H1 (cell line): ENCODE data around the gene OSTF1. TPM values are rescaled to one million over a fixed set of nuclear protein-coding genes. Genes with fewer than 3 reads are reported as not detected.

Experiments used
- CTCF ChIA-PET: fragments of 300-600 bp; sonication (Branson Sonifier 250); formaldehyde crosslinking; loops from one replicate; lab custom pipeline; 2021; ENCODE audit not compliant: partially characterized antibody; lab: Charles Lee
- POLR2A ChIA-PET: fragments of 300-600 bp; sonication (Branson Sonifier 250); formaldehyde crosslinking; loops from one replicate; lab custom pipeline; 2021; ENCODE audit warnings: inconsistent platforms; ENCODE audit not compliant: partially characterized antibody; lab: Charles Lee
- DNase-seq, 2 experiments: peaks; one replicate each; pipeline versions ENCODE4 v3.0.0 to v3.0.0-alpha.2; 2010 to 2022; ENCODE audit warnings: low spot score in 2 of 2, low read depth in 1 of 2, mixed read lengths in 1 of 2
- FAIRE-seq: peaks from 2 replicates; lab custom pipeline; 2011; peaks lifted over from hg19 to GRCh38; lab: Jason Lieb, UNC
- H2AFZ ChIP-seq: 2 replicates; pipeline ENCODE4 v1.8.1; 2012; ENCODE audit warnings: low read length, inconsistent platforms
- H2AK5ac ChIP-seq: 2 replicates; pipeline ENCODE4 v1.6.1; 2013; ENCODE audit warnings: low read depth, low read length
- H2BK120ac ChIP-seq: replicated peaks from 2 replicates; pipeline ENCODE3; 2013; ENCODE audit warnings: low read depth, low read length, inconsistent platforms
- H2BK12ac ChIP-seq: 2 replicates; pipeline ENCODE4 v1.6.1; 2013; ENCODE audit warnings: low read depth, low read length
- H2BK15ac ChIP-seq: 2 replicates; pipeline ENCODE4 v1.6.1; 2013; ENCODE audit warnings: low read length
- H2BK20ac ChIP-seq: 2 replicates; pipeline ENCODE4 v1.6.1; 2013; ENCODE audit warnings: low read length
- H2BK5ac ChIP-seq: 2 replicates; pipeline ENCODE4 v1.6.1; 2013; ENCODE audit warnings: low read depth, low read length
- H3K14ac ChIP-seq: 2 replicates; pipeline ENCODE4 v1.6.1; 2013; ENCODE audit warnings: inconsistent platforms; ENCODE audit not compliant: insufficient read length
- H3K18ac ChIP-seq: 2 replicates; pipeline ENCODE4 v1.6.1; 2013; ENCODE audit warnings: low read length; ENCODE audit errors: extremely low read depth
- H3K23ac ChIP-seq: 2 replicates; pipeline ENCODE4 v1.6.1; 2013; ENCODE audit warnings: inconsistent platforms; ENCODE audit not compliant: insufficient read length
- H3K23me2 ChIP-seq: 2 replicates; pipeline ENCODE4 v1.6.1; 2013; ENCODE audit warnings: low read depth, low read length
- H3K27ac ChIP-seq: 2 replicates; pipeline ENCODE4 v1.6.1; 2011; ENCODE audit warnings: low read depth, low read length, inconsistent platforms
- H3K27me3 ChIP-seq, 4 experiments: replicated peaks in 1 of 4; 1 replicate in 1 of 4; 2 replicates in 3 of 4; pipeline versions ENCODE4 v1.6.1 to v1.8.1; 2011 to 2013; ENCODE audit warnings: low read length in 3 of 4, mild to moderate bottlenecking in 3 of 4, inconsistent platforms in 2 of 4, mixed read lengths in 2 of 4, moderate library complexity in 1 of 4; ENCODE audit not compliant: control insufficient read depth in 3 of 4, insufficient read depth in 3 of 4; ENCODE audit errors: extremely low read depth in 1 of 4
- H3K36me3 ChIP-seq, 4 experiments: 2 replicates each; pipeline versions ENCODE4 v1.6.1 to v1.8.1; 2011 to 2013; ENCODE audit warnings: mild to moderate bottlenecking in 4 of 4, low read length in 3 of 4, moderate library complexity in 2 of 4, control low read depth in 1 of 4, inconsistent platforms in 1 of 4; ENCODE audit not compliant: insufficient read depth in 4 of 4, control insufficient read depth in 2 of 4
- H3K4ac ChIP-seq: replicated peaks from 2 replicates; pipeline ENCODE3; 2013; ENCODE audit warnings: low read length, low read depth, mixed read lengths, inconsistent platforms; ENCODE audit not compliant: insufficient read length
- H3K4me1 ChIP-seq, 4 experiments: replicated peaks in 1 of 4; 1 replicate in 1 of 4; 2 replicates in 3 of 4; pipeline versions ENCODE4 v1.6.1 to v1.8.1; 2011 to 2013; ENCODE audit warnings: low read length in 3 of 4, inconsistent platforms in 2 of 4, mixed read lengths in 1 of 4; ENCODE audit not compliant: insufficient read depth in 4 of 4, control insufficient read depth in 3 of 4
- H3K4me2 ChIP-seq, 2 experiments: 2 replicates each; pipeline versions ENCODE4 v1.6.1 to v1.8.1; 2011 to 2013; ENCODE audit warnings: low read depth in 2 of 2, low read length in 2 of 2, control low read depth in 1 of 2, inconsistent platforms in 1 of 2, mild to moderate bottlenecking in 1 of 2; ENCODE audit not compliant: insufficient read depth in 1 of 2
- H3K4me3 ChIP-seq, 4 experiments: fragments of 200-600, 300-600 bp in 1 of 4; sonication (generic), shearing (Covaris generic), sonication (Bioruptor Twin) in 1 of 4; 2 replicates each; pipeline versions ENCODE4 v1.5.1 to v1.8.1; 2011 to 2016; ENCODE audit warnings: low read length in 4 of 4, low read depth in 3 of 4, control low read depth in 2 of 4, inconsistent platforms in 2 of 4, mild to moderate bottlenecking in 2 of 4, mixed read lengths in 1 of 4, moderate library complexity in 1 of 4; ENCODE audit not compliant: insufficient read depth in 2 of 4; ENCODE audit errors: extremely low read depth in 1 of 4
- H3K56ac ChIP-seq: replicated peaks from 2 replicates; pipeline ENCODE3; 2013; ENCODE audit warnings: low read depth, mild to moderate bottlenecking, mixed read lengths, low read length, inconsistent platforms; ENCODE audit not compliant: insufficient read length
- H3K79me1 ChIP-seq: 2 replicates; pipeline ENCODE4 v1.6.1; 2013; ENCODE audit warnings: low read depth, low read length, control low read depth
- H3K79me2 ChIP-seq, 2 experiments: 2 replicates each; pipeline versions ENCODE4 v1.6.1 to v1.8.1; 2012 to 2013; ENCODE audit warnings: low read length in 2 of 2, mild to moderate bottlenecking in 2 of 2, inconsistent platforms in 1 of 2; ENCODE audit not compliant: insufficient read depth in 2 of 2, control insufficient read depth in 1 of 2
- H3K9ac ChIP-seq, 4 experiments: replicated peaks in 1 of 4; 1 replicate in 1 of 4; 2 replicates in 3 of 4; pipeline versions ENCODE4 v1.6.1 to v1.8.1; 2011 to 2013; ENCODE audit warnings: low read depth in 3 of 4, low read length in 3 of 4, control low read depth in 2 of 4, mild to moderate bottlenecking in 2 of 4, moderate library complexity in 2 of 4, inconsistent platforms in 1 of 4; ENCODE audit errors: extremely low read depth in 1 of 4
- H3K9me3 ChIP-seq, 2 experiments: 2 replicates each; pipeline versions ENCODE4 v1.6.1 to v1.8.1; 2012 to 2013; ENCODE audit warnings: mild to moderate bottlenecking in 2 of 2, moderate library complexity in 2 of 2, control low read depth in 1 of 2, inconsistent platforms in 1 of 2, low read depth in 1 of 2, low read length in 1 of 2, mixed read lengths in 1 of 2; ENCODE audit not compliant: insufficient read depth in 2 of 2
- H4K20me1 ChIP-seq, 2 experiments: replicated peaks in 1 of 2; 2 replicates each; pipeline versions ENCODE3 to v1.8.1; 2011 to 2013; ENCODE audit warnings: inconsistent platforms in 2 of 2, low read length in 2 of 2, mild to moderate bottlenecking in 1 of 2; ENCODE audit not compliant: insufficient read depth in 2 of 2, control insufficient read depth in 1 of 2
- H4K5ac ChIP-seq: 2 replicates; pipeline ENCODE4 v1.6.1; 2013; ENCODE audit warnings: low read length, low read depth, mixed read lengths, inconsistent platforms; ENCODE audit not compliant: insufficient read length
- H4K8ac ChIP-seq: 2 replicates; pipeline ENCODE4 v1.8.0; 2013; ENCODE audit warnings: mild to moderate bottlenecking, moderate library complexity, low read length, inconsistent platforms; ENCODE audit not compliant: insufficient read depth; ENCODE audit errors: extremely low read depth
- H4K91ac ChIP-seq: replicated peaks from 2 replicates; pipeline ENCODE3; 2013; ENCODE audit warnings: low read length, mixed read lengths, inconsistent platforms; ENCODE audit not compliant: insufficient read length
- CBX5 ChIP-seq: fragments of 300-800, 300-1000 bp; sonication (generic); IDR thresholded peaks from 2 replicates; pipeline ENCODE4 v1.7.1; 2016; ENCODE audit warnings: antibody characterized with exemption, low read length, low read depth
- GTF2F1 ChIP-seq: IDR thresholded peaks from 2 replicates; pipeline ENCODE4 v1.6.1; 2012; ENCODE audit warnings: low read depth, low read length, improper control_type of control experiment, borderline replicate concordance
- JUN ChIP-seq: IDR thresholded peaks from 2 replicates; pipeline ENCODE4 v1.6.1; 2011; ENCODE audit warnings: low read depth, mild to moderate bottlenecking, improper control_type of control experiment, low read length
- TCF12 ChIP-seq: IDR thresholded peaks from 2 replicates; pipeline ENCODE4 v1.6.1; 2011; ENCODE audit warnings: low read depth, mild to moderate bottlenecking, low read length
- WGBS, 2 experiments: shearing (Covaris generic) in 1 of 2; methylation state at CpG; one replicate each; pipeline versions ENCODE4 v1.1.6 to v1.1.7; 2013 to 2015; ENCODE audit warnings: low lambda C conversion rate in 2 of 2, mixed read lengths in 2 of 2, inconsistent platforms in 1 of 2, low coverage in 1 of 2, missing lambda C conversion rate in 1 of 2; ENCODE audit not compliant: insufficient replicate concordance in 2 of 2, insufficient coverage in 1 of 2, insufficient read length in 1 of 2; ENCODE audit errors: extremely low coverage in 1 of 2, missing lambda C conversion rate in 1 of 2; 5-methylcytosine and 5-hydroxymethylcytosine counted together
- polyA plus RNA-seq, 7 experiments: library from polyadenylated mRNA; depleted of rRNA in 3 of 7; stranded (reverse) in 5 of 7; unstranded in 2 of 7; fragments of >200 nt in 5 of 7; fragments of 200-250 nt in 2 of 7; gene quantifications; 1 replicate in 5 of 7; 2 replicates in 1 of 7; 4 replicates in 1 of 7; pipeline versions ENCODE4 v1.2.1 to v1.2.3, GENCODE V29; 2011 to 2013; ENCODE audit warnings: missing spikeins in 2 of 7, mixed read lengths in 2 of 7
- total RNA-seq: library from RNA; stranded (reverse); fragmentation: NEBNext Ultra II Directional; extraction: Animal tissue kit (Norgen Biotek cat#: 25700); gene quantifications from 2 replicates; pipeline ENCODE4 v1.2.1, GENCODE V29; 2021

The OSTF1 gene
- total and polyA plus RNA-seq, 2 of the 8 experiments (the other 6 are each of a cell fraction or from before 2014, with no cell fraction given) = 5.0 to 18.9 TPM

GRCh38 chr9:75132244-75132643 lies 43.9 kb downstream of the OSTF1 start:
- Histone ChIP-seq H4K5ac (no peak overlapping the region), H3K4ac (no peak overlapping the region), H3K4me3 (no peak overlapping the region), H3K36me3 (no peaks in the 10 kb centered on the region), H2AK5ac (no peak overlapping the region), H4K91ac (no peak overlapping the region), H3K4me2 (no peak overlapping the region), H2BK20ac (no peak overlapping the region), H2BK12ac (no peak overlapping the region), H3K79me2 (no peaks in the 10 kb centered on the region), H3K23ac (no peak overlapping the region), H4K20me1 (no peaks in the 10 kb centered on the region), H4K8ac (no peak overlapping the region), H3K14ac (no peak overlapping the region), H2BK5ac (no peak overlapping the region), H3K9me3 (no peaks in the 10 kb centered on the region), H3K9ac (no peak overlapping the region), H3K4me1 (no peaks in the 10 kb centered on the region), H3K56ac (no peak overlapping the region), H3K27ac (no peak overlapping the region), H3K27me3 (no peaks in the 10 kb centered on the region), H3K18ac (no peak overlapping the region), H2AFZ (no peak overlapping the region), H3K23me2 (no peaks in the 10 kb centered on the region), H3K79me1 (no peaks in the 10 kb centered on the region), H2BK15ac (no peak overlapping the region), H2BK120ac (no peak overlapping the region)
- 91% methylated on average over 4 of the region's 4 CpGs; no CpG with 5 or more reads in 1 of the 2 experiments for WGBS, 2 experiments
- FAIRE-seq (peak; percentile 24), DNase-seq (no peak)
- POLR2A ChIA-PET = no interaction called here
- CTCF ChIA-PET = interaction anchor here (0.6 to 1.3 kb wide), 2 partner anchors 12 to 426 kb away, joined by 3 to 4 read pairs; no protein-coding TSS in a partner anchor
- TF ChIP-seq GTF2F1 = no peak
- TF ChIP-seq JUN = no peak
- TF ChIP-seq TCF12 = no peak
- no peak for TF ChIP-seq CBX5
